ENCODE data around the gene ARMS2.

DNA sequence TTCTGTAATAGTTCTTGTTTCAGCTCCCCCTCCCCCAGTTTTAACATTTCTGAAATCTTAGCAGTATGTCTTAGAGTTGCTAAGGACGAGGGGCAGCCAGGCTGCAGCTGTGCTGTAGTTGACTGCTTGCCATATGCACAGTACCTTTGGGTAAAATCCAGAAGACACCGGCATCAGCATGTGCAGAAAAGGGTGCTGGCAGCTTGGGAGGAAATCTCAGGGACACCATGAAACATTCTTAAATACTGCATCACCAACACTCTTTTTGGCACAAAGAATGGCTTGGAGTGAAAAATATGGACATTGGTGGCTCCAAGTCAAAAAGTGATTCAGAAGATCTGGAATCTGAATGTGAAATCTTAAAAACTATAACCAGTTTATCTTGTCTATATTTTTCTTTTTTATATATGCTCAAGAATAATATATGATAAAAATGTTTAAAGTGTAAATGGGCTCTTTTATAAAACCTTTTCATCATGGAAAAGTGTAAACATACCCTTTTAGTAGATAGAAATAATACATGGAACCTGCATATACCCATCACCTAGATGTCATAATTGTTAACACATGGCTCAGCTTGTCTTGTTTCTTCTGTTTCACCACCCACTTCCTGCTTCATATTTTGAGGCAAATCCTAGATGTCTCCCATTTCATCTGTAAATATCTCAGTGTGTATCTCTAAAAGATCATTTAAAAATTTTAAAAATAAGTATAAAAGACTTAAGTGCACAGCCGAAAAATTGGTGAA lies 34.4 kb upstream of the ARMS2 start:
- TF ChIP-seq, protein P1, sequence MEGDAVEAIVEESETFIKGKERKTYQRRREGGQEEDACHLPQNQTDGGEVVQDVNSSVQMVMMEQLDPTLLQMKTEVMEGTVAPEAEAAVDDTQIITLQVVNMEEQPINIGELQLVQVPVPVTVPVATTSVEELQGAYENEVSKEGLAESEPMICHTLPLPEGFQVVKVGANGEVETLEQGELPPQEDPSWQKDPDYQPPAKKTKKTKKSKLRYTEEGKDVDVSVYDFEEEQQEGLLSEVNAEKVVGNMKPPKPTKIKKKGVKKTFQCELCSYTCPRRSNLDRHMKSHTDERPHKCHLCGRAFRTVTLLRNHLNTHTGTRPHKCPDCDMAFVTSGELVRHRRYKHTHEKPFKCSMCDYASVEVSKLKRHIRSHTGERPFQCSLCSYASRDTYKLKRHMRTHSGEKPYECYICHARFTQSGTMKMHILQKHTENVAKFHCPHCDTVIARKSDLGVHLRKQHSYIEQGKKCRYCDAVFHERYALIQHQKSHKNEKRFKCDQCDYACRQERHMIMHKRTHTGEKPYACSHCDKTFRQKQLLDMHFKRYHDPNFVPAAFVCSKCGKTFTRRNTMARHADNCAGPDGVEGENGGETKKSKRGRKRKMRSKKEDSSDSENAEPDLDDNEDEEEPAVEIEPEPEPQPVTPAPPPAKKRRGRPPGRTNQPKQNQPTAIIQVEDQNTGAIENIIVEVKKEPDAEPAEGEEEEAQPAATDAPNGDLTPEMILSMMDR (conservative IDR thresholded peaks at IDR 0.05; ENCODE audit: low read depth, low read length), result no peak
- TF ChIP-seq EZH2 (IDR thresholded peaks at IDR 0.05; ENCODE audit: low read length, unreplicated experiment), result no peak
